Measurements from ENCODE around the gene NSUN2.

NSUN2 gene

DNA sequence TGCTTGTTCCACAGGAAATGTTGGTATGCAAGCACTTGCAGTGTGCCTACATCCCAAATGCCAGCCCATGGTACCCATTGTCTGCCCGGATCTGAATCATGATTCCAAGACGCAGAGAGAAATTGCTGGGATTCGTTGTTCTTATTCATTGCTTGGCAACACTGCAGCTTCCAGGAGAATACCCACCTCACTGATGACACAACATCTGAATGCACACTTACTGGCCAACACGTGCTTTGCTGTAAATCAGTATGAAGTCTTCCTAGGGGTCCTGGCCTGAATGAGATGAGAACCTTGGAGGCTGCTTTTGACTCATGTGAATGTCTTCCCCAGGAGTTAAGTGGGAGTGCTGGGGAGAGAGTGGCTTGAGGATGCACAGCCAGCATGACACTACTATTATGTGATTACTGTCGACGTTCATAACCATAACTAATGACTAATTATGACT lies 12.0 kb upstream of the NSUN2 start:
- peak; percentile 51 for DNase-seq (ENCODE audit: low read depth, low spot score)

- no peak for DNase-seq (ENCODE audit: low read depth, low spot score)
Observed at GRCh38 chr5:6642655-6643054, 9.8 kb upstream of the NSUN2 start.

DNA sequence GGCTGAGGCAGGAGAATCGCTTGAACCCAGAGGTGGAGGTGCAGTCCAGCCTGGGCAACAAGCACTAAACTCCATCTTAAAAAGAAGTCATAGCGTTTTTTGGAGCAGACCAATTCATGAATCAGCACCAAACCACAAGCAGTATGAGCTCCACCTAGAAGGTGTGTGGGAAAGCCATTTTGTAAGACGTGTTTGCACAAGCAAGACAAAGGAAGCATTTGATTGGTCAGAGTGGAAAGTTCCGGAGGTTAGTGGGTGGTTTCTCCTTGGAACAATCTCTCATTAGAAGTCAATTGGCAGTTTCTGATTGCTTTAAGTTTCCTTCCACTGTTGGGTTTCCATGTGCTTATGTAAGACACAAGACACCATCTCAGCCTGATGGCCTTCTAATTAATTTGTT lies 5.4 kb upstream of the NSUN2 start:
- DNase-seq (ENCODE audit: low read depth, low spot score), result no peak

GRCh38 chr5:6637590-6637989 lies 4.7 kb upstream of the NSUN2 start:
- no peak for DNase-seq (ENCODE audit: low read depth, low spot score)

GRCh38 chr5:6637022-6637421 lies 4.2 kb upstream of the NSUN2 start:
- no peak for DNase-seq (ENCODE audit: low read depth, low spot score)

DNA sequence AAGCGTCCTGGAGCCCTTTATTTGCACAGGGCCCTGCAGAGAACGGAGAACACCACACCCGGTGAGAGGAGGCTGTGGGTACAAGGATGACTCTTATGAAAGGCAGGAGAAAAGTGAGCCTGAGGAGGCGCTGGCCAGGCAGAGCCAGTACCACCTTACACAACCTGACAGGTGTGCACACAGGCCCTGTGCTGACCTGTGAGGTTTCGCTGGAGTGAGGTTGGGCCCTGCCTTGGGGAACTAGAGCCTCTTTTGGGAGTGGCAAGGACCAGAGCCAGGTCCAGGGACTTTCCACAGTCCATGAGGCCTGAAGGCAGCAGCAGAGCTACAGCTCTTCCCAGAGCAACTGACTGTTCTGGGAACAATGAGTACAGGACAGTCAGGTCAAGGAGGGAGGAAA lies 3.4 kb upstream of the NSUN2 start:
- no peak for DNase-seq (ENCODE audit: low read depth, low spot score)

DNA sequence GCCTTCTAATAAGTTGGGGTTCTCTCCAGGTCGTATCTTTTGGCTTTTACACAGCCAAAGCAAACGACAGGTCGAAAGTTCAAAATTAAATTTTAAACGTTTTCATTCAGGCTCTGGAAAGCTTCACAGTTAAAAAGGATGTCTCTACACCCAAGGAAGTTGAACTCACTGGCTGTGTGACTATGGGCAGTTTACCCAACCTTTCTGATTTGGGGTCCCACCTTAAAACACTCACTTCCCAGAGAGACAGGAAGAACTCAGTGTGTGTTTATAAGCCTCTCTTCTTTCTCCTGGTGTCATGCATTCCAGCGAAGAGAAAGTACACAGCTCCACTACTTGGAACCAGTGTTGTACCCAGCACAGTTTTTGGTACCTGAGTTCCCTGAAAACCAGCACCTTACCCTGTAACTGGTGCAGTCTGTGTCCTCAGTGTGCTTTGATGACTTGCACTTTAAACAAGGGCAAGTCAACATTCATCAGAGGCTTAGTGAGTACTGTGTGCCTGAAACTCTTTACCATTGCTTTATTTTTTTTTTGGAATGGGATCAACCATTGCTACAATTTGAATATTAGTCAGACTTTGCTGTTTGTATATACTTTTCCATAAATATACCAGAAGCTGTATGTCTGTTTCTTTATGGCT lies 2.1 kb upstream of the NSUN2 start:
- DNase-seq (ENCODE audit: low read depth, low spot score), result no peak

DNA sequence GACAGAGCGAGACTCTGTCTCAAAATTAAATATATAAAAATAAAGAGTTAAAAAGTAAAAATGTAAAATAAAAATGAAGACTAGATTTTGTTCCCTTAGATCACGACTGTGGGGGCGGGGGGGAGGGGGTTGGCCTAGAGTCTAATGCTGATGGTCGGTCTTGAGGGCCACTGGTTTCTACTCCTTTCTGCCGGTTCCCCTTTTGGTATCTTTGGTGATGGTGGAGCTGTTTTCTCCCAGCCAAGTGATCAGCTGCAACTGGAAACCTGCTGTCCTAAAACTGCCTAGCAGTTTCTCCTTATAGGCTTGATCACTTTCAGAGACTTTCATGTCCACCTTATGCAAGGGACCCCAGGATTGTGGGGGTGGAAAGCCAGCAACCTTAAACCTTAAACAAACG lies 1.5 kb upstream of the NSUN2 start:
- DNase-seq (ENCODE audit: low read depth, low spot score), result peak; percentile 13

GRCh38 chr5:6633469-6634245 lies 813 bp upstream of the NSUN2 start:
- peak; percentile 75 for DNase-seq (ENCODE audit: low read depth, low spot score)

GRCh38 chr5:6632324-6632887 lies 438 bp downstream of the NSUN2 start:
- DNase-seq (ENCODE audit: low read depth, low spot score), result peak; percentile 59

DNA sequence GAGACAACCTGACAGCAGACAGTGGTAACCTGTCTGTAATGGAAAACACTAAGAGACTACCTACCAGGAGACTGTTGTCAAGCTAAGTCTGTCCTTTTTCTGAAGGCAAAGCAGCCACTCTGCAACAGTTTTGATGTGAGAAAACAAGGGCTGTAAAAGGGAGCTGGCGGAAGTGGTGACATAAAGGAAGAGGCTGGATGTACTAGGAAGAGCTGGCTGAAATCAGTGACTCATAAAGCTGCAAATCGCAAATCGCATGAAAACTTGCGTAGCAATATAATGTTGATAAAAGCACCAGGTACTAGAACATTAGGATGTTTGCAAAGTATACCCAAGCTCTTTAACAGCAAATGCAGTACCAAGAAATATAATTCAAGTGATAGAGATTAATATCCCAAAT lies 1.4 kb downstream of the NSUN2 start:
- DNase-seq (ENCODE audit: low read depth, low spot score), result no peak

DNA sequence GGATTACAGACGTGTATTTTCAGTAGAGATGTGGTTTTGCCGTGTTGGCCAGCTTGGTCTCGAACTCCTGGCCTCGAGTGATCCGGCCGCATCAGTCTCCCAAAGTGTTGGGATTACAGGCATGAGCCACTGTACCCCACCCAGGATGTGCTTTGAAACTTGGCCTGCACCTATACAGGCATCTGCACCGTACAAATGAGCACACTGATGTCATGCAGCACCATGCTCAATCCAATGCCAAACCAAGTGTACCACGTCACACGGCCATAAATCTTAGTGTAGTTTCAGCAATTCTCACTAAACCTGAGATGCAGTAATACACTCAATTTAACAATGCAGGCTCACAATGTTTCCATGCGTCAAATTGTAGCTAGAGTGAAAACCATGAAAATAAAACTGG lies 6.3 kb downstream of the NSUN2 start:
- no peak for DNase-seq (ENCODE audit: low read depth, low spot score)

DNA sequence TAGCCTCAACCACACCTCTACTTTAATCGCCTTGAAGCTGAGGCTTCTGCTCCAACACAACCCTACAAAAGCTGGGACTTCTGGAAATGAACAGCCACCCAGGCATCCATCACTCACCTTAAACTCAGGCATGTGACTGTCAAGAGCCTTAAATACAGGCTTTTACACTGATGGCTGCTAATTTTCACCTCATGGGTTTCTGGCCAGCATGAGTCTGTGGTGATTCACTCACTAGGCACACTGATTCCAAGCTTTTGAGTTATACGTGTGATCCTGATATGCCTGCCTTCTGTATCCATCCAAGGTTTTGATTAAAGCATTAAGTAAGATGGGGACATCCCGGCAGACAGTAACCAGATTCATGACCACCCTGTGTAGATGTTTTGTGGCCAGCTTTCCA lies 8.9 kb downstream of the NSUN2 start:
- no peak for DNase-seq (ENCODE audit: low read depth, low spot score)

DNA sequence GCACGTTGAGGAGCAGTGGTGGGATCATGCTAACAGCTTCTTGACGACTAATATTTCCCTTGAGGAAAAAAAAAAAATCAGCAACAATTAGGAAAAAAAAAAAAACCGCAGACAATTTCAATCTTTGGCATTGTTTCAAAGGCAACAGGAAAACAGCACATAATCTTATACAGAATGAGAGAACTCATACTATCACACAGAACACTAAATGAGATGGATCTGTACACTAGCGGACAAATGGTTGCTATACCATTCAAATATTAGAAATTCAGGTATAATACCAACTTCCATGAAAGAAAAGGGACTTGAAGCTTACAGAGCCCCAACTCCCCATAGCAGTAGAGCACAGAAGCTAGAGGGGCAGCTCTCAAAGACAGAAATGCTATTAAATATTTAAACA lies 9.6 kb downstream of the NSUN2 start:
- no peak for DNase-seq (ENCODE audit: low read depth, low spot score)

GRCh38 chr5:6616632-6617031 lies 16.2 kb downstream of the NSUN2 start:
- DNase-seq (ENCODE audit: low read depth, low spot score), result no peak

DNA sequence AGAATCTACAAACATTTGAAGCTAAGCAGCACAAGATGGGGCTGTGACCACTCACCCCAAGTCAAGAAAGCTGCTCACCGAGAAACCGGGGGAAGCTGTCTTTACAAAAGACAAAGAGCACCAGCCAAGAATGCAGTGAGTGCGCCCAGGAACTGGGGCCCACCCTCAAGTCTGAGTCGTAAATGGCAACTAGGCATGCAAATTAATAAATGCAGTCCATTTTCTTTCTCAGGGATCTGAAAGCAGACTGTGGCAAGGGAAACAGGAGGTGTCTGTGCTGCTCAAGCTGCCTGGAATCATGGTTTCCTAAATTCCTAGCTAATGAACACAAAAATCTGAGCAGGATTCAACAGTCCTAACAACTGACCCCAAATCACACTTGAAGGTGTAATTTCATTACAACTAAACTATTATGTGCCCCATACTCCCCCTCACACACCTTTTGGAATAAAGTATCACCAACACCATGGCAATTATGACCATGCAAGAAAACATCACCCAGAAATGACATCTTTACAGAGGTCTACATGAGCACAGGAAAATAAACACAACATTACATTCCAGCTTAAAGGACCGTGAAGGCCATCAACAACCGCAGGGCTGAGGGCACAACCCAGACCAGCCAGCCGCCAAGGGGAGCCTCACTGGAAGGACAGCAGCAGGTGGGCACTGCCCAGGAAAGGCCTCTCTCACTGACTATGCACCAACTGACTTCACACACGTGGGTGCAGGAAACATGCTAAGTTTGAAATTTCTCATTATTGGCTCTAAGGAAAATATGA lies 17.6 kb downstream of the NSUN2 start:
- peak; percentile 46 for DNase-seq (ENCODE audit: low read depth, low spot score)

DNA sequence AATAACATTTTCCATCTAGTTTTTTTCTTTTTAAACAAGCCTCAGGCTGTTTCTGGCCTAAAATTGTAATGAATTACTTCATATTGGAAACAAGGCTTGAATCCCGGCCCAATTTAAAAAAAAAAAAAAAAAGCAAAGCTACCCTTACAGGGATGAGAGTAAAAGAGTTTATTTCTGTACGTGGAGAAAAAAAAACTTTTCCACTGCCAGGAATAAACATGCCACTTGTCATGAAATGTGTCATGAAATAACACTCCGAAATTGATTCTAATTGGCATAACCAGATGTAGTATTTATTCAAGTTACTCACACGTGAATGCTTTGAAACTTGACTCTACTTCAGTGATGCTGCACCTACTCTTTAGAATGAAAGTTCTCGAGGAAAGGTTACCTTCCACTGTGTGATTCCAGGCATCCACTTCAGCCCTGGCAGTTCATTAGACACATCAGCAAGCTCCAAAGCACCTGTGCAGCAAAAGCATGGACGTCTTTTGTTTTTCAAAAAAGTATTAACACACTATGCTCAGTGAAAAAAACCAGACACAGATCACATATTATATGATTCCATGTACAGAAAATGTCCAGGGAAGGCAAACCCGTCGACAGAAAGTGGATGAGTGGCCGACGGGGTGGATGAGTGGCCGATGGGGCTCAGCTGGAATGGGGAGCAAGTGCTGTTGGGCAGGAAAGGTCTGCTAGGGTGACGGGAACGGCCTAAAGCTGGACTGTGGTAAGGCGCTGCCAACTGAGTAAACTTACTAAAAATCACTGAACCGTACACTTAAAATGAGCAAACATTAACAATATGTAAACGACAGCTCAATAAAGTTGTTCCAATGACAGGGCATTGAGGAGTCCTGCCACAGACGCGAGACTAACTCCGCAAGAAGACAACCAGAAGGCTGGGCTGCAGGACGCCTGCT lies 21.2 kb downstream of the NSUN2 start:
- no peak for DNase-seq (ENCODE audit: low read depth, low spot score)

GRCh38 chr5:6608016-6608415 lies 24.8 kb downstream of the NSUN2 start:
- no peak for DNase-seq (ENCODE audit: low read depth, low spot score)

- no peak for DNase-seq (ENCODE audit: low read depth, low spot score)
Observed at GRCh38 chr5:6607559-6607936, 25.3 kb downstream of the NSUN2 start.

- DNase-seq (ENCODE audit: low read depth, low spot score), result no peak
Observed at GRCh38 chr5:6606884-6607558, 25.8 kb downstream of the NSUN2 start.

- no peak for DNase-seq (ENCODE audit: low read depth, low spot score)
Observed at GRCh38 chr5:6604946-6605345, 27.9 kb downstream of the NSUN2 start.

Measured in astrocyte of the hippocampus (primary cell).